Suprapubic skin (tissue), 3 donors: ENCODE measurements around the gene TMUB2.

Source experiments
- CTCF ChIP-seq, 2 donors: fragments of 200-600 bp in 1 of 2; fragments of 450-650 bp in 1 of 2; sonication (generic) in 1 of 2; IDR thresholded peaks; one replicate each; pipeline ENCODE4 v1.5.1; 2016 to 2019; ENCODE audit warnings: antibody characterized with exemption in 2 of 2, mild to moderate bottlenecking in 1 of 2, moderate library complexity in 1 of 2
- POLR2A ChIP-seq, 2 donors: fragments of 450-650 bp; IDR thresholded peaks; one replicate each; pipeline ENCODE4 v1.6.1; 2017; ENCODE audit warnings: antibody characterized with exemption in 2 of 2, mild to moderate bottlenecking in 2 of 2, moderate library complexity in 2 of 2

- TF ChIP-seq POLR2A (IDR thresholded peaks at IDR 0.05) (no peak), CTCF (IDR thresholded peaks at IDR 0.05) (no peak)
Observed at GRCh38 chr17:44198721-44199552, 12.2 kb downstream of the TMUB2 start.
